ENCODE data around the gene ZNRF2.

ZNRF2 gene

DNA sequence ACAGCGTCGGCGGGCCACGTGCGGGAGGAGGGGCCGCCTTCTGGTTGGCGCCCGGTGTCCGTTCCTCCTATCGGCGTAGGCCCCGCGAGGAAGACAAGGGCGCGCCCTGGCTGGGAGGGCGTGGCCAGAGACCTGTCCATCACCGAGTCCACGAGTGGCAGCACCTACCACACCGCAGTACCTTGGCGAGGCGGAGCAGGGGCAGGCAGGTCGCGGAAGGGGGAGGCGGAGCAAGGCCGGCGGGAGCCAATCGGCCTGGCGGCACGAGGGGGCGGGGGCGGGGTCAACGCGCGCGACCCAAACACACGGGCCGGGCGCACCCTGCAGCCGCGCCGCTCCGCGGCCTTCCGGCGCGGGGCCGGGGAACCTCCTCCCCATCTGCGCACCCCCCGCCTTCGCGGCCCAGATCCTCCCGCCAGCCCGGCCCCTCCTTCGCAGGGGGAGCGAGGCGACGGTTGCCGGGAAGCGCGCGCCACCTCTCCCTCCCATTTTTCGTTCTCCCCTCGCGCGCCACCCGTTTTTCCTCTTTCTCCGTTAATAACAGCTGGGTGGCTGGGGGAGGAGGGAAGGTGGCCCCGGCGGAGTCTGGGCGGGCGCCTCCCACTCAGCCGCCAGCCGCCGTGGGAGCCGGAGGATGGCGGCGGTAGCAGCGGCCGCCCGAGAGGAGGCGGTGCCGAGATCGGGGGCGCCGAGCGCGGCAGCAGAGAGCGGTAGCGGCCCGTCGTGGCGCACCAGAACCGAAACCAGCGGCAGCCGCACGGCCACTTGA, at the start of gene ZNRF2:
TSS of gene ZNRF2 (plus strand) at position 300 of the 769 bp plus-strand sequence. CDS start 761 bp downstream, outside the sequence.
- peak; percentile 96 to 97 for DNase-seq

GRCh38 chr7:30237271-30237695, 47.1 kb upstream of the ZNRF2 start:
- no peak for DNase-seq

GRCh38 chr7:30238721-30239441, 45.5 kb upstream of the ZNRF2 start:
- DNase-seq: no peak

DNA sequence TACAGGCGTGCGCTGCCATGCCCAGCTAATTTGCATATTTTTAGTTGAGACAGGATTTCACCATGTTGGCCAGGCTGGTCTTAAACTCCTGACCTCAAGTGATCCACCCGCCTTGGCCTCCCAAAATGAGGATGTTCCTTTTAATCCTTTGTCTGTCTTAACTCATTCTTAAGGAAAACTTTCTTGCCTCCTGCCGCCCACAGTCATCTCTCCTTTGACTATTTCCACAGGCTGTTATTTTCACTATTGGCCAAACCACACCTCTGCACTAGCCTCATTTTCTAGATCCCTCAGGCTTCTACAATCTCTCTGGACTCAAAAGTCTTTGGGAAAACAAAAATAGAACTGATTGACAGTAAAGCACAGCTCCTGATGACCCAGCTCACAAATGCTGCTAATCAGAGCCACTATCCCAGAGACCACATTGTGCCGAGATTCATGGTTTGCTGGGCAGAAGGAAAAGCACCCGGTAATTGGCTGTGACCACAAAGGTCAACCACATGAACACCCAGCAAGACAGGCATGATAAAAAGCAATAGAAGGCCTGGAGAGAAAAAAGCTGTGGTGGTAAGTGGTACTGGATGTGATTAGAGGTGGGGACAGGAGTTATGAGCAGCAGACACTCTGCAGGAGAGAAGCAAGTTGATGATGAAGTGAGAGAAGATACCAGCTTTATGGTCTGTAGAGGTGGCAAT, 44.1 kb upstream of the ZNRF2 start:
- no peak for DNase-seq

DNA sequence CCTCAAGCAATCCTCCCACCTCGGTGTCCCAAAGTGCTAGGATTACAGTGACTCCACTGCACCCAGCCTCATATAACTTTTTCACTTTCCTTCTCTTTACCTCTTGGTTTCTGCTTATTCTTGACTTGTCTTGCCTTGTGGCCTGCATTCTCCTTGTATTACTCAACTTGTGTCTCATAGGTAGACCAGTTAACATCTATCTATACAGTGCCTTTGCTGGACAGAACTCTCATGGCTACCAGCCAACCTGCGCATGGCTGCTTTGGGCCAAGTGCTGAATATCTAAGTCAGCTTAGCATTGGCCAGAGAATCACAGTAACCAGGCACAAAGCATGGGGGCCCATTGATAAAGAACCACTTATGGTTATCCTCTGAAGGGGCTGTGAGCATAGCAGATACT, 42.6 kb upstream of the ZNRF2 start:
- no peak for DNase-seq

DNA sequence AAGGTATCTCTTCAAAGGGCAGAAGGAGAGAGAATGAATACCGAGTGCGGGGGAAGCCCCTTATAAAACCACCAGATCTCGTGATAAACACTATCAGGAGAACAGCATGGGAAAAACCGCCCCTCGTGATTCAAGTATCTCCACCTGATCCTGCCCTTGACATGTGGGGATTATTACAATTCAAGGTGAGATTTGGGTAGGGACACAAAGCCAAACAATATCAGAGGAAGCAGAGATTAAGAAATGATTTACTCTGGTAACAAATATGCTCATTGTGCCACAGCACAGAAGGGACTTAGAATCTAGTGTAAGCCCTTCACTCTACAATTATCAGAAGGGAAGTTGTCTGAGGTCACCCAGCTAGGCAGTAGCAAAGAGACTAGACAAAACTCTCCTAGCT, 40.1 kb upstream of the ZNRF2 start:
- no peak for DNase-seq

DNA sequence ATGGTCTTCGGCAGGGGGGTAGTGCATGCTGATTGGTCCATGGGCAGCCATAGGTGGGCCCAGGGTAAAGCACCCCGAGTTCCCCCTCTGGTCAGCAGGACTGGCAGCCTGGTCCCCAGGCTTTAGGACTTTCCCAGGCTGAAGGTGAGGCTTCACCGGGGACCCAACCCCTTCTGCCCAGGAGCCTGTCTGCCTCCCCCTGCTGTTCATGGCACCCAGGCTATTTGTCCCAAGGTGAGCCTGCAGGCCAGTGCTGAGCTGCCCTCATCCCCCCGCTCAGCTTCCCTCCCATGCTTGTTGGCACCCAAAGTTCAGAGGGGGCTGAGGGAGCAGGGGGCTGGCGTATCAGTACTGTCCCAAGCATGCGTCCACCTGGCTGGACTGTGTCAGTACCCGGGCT, 38.5 kb upstream of the ZNRF2 start:
- DNase-seq: no peak

DNA sequence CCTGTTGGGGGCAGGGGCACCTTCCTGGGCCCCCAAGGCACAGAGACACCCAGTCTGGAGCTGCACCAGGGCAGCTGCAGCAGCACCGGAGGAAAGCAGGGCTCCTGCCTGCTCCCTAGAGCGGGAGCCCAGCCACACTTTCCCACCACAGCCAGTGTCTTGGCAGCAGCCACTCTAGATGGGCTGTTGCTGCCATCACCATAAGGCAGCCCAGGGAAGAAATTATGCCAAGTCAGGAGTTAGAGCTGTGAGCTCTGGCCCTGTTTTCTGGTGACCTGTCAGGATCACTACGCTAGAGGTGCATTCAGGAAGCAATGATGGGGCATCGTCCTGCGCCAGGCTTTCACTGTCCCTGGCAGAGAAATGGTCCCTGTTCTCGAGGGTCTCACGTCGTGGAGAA, 38.0 kb upstream of the ZNRF2 start:
- no peak for DNase-seq

DNA sequence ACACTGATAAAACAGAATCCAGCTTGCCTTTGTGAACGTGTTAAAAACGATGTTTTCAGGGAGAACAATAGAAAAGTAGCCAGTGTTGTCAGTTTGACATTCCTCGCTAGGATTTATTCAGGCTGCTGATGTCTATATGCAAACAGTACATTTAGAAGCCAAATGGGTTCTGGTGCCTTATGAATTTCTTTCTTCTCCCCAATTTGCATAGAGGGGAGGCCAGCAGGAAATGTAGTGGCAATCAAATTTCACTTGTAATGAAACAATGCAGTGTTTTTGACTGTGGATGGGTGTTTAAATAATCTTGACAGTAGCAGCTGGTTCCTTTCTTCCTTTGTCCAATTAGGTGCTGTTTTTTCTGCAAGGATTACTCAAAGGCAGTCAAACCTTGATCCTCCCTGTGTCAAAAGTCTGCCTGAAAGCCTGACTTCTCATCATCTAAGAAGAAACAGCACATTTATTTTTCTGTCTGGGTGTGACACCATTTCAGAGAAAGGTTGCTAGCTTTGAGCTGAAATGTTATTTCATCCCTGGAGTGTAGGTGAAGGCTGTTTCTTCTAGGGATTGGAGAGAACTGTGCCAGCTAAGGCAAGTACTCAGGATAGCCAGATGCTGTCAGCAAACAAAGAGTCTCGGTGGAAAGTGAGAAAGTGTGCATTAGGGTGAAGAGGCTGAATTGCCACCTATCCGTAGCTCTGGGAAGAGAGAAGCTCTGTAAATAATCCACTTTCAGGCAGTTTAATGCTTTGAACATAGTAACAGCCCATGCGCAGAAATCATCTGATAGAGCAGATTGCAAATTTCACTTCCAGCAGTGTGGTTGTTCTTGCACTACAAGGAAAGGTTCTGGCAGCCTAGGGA, 36.6 kb upstream of the ZNRF2 start:
- no peak for DNase-seq

GRCh38 chr7:30249316-30249715, 35.1 kb upstream of the ZNRF2 start:
- DNase-seq: no peak

DNA sequence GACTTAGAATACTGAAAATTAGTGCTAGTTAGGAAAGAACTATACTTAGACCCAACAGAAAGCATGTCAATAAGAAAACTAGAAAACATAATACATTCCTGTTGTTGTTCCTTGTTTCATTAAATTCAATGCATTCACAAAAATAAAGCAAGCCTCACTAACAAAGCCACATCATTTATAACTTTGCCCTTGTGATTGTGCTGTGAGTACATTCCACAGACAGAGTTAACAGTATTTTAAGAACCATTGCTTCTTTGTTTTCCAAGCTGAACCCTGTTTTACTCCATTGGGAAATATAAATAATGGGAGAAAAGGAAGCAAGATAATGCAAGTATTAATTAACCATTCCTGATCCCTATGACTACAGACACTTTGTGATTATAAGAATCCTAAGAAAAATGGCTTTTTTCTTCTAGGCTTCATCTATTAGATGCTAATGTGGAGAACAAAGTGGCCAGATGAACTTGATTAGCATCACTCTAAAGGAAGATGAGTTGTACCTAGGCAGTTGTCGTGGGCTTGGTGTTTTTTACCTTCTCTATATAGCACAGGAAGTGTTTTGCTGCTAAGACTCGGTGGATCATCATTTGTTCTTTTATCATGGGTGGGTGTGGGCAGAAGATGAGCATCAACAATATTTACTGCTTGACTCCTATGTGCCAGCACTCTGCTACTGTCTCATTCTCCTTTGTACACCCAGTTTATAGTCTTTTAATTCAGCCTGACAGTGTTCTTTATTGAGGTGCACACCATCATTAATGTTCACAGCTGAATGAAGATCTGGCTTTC, 34.2 kb upstream of the ZNRF2 start:
- no peak for DNase-seq

- no peak for DNase-seq
These were observed 32.6 kb upstream of the ZNRF2 start for GRCh38 chr7:30251708-30252329.

DNA sequence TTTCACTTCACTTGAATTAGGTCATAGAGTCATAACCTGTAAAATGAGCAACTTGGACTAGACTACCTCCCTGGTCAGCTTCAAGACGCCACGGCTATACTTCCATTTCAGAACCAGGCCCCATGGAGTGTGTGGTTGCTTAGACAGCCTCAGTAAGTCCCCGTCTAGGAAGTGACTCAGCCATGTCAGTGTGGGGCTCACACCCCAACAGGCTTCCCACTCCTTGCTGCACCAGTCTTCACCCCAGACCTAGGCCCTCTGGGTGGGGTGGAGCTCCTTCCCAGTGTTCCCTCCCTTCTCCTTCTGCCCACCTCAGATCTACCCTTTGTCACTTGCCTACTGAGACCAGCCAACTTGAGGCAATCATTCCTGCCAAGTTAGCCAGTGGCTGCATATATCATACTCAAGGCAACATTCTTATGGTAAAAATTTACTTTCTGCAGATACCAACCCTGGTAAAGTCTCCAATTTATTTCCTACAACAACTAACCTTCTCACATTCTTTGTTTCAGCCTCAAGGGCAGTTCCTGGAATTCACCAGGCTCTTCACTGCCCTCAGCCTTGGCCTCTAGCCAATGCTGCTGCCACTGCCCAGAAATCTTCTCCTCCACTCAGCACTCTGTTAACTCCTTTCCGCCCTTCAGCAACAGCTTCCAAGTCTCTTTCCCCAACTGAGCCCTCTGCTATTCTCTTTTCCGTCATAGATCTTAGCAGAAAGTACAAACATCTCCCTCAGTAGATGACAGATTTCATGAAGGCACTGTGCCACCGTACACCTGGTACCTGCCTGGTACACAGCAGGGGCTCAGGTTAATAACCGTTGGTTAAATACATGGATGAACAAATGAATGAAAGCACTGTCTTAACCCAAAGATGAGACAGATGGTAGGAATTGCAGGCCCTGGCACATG, 31.3 kb upstream of the ZNRF2 start:
- DNase-seq: no peak

DNA sequence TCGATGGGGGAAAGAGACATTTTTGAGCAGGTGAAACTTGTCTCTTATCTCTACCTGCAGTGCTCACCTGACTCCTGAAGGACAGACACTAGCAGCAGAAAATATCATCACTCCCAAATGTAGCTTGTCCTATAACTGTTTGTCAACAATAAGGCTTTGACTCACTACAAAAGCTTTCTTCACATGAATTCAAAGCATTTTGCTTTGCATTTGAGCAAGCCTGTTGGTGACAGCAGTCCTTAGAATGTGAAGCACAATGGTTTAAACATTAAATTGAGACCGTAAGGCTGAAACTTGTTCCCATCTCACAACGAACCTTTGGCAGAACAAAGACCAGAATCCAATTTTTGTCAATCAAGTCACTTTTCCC, 30.6 kb upstream of the ZNRF2 start:
- no peak for DNase-seq

GRCh38 chr7:30254248-30254647, 30.1 kb upstream of the ZNRF2 start:
- no peak for DNase-seq

GRCh38 chr7:30254717-30255063, 29.7 kb upstream of the ZNRF2 start:
- DNase-seq: no peak

DNA sequence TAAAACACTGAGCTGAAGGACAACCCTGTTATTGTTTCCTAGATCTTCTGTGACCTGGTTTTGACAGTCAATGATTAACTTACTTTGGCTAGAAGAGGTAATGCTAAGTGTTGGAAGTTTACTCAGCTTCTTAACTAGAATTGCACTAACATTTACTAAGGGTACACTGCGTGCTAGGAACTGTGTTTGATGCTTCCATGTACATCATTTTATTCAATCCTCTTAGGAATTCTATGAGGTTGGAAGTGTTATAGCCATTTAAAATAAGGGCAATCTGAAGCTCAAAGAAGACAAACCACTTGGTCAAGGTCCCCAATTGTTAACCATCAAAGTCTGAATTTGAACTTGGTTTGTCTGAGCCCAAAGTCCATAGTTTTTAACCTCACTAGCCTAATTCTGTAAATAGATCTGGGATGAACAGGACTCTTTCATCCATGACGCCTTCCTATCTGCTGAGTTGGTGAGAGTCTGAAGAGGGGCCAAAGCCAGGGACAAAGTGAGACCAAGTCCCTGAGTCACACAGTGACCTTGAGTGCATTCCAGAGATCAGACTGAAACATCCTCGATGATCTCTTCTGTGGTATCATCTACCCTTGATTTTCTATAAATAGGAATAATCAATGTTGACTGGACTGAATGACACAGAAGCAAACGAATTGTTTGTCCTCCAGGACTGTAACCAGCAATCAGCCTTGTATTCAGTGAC, 29.2 kb upstream of the ZNRF2 start:
- no peak for DNase-seq

DNA sequence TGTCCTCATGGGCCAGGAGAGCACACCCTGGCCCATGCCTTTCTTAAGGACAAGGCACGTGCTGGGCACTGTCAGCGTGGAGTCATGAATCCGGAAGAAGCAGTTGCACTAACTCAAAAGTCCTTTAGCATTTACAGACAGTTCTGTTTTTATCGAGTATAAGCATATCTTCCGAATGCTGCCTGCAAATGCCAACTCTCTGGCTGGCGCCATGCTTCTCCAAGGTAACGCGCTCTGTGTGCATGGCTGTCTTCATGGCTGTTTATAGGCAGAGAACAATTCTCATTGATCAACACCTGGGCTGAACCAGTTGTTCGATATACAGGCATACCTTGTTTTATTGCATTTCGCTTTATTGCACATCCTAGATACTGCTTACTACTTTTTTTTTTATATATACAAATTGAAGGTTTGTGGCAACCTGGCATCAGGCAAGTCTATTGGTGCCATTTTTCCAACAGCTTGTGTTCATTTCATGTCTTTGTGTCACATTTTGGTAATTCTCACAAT, 28.0 kb upstream of the ZNRF2 start:
- DNase-seq: no peak

DNA sequence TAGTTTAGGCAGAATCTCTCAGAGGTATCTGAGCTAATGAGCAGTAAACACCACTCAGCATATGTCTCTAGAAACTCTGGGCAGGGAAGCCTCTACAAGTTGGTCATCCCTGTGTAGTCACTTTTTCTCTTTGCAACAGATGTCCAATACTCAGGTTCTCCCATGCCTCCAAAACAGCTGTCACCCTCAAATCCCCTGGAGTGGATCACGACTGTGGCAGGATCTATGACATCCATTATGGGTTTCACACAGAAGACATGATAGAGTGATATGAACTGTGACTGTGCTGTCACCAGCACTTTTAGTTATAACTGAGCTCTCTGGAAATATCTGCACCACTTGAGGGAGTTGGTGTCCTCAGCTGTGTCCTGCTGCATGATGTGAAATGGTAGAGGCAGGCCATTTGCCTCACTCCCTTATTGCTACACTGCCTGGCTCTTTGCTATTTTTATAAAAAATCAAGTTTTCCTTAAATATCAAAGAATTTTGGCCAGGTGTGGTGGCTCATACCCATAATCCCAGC, 24.1 kb upstream of the ZNRF2 start:
- DNase-seq: no peak

All from AML-193 (cell line).